HG02759 (cell line): Measurements from ENCODE around the gene SZT2.
A peak's percentile ranks its signal among the peaks of the same experiment; 100 is the strongest.
"Not testable (repeated sequence)": the region's sequence is repeated elsewhere in the genome, so short reads cannot be mapped to it uniquely, and the experiment has no call there.

Experiments used
- ATAC-seq: cut with Tn5 transposase; IDR thresholded peaks from one replicate; pipeline ENCODE4 v1.9.1; 2021; ENCODE audit warnings: mild to moderate bottlenecking, moderate library complexity; ENCODE audit not compliant: unreplicated experiment

The SZT2 gene

DNA sequence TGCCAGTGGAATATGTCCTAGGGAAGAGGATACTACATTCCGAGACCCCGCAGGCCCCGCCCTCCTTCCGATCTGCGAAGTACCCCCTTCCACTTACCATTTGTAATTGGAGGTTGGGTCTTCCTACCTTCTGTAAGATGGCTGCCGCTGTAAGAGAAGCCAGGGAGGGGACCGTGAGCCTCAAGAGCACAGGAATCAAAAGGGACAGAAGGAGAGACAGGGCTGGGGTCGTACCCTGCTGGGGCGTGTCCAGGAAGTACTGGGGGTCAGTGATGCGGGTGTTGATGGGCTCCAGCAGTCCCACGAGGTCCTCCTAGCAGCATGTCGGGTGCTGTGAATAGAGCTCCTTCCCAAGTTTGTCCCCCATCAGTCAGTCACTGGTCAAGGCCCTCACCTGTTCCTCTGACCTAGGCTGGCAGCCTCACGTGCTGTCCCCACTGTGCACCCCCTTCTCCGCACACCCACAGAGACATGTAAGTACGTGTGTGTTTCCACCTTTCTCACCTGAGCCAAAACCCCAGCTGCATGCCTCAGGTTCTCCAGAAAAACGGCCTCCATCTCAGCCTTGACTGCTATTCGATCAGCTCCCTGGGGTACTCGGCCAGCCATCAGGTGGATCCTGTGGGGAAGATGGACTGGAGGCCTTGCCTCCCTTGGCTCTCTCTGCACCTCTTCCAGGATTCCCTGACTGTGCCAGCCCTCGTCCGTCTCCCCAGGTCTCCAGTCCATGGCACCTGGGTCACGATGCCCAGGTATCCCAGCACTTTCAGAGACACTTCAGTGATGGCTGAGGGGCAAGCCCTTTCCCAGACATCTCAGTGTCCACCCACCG is 62.2 kb downstream of the SZT2 start:
- ATAC-seq: no peak

- ATAC-seq: no peak
Measured at GRCh38 chr1:43452789-43453441, 63.2 kb downstream of the SZT2 start.

DNA sequence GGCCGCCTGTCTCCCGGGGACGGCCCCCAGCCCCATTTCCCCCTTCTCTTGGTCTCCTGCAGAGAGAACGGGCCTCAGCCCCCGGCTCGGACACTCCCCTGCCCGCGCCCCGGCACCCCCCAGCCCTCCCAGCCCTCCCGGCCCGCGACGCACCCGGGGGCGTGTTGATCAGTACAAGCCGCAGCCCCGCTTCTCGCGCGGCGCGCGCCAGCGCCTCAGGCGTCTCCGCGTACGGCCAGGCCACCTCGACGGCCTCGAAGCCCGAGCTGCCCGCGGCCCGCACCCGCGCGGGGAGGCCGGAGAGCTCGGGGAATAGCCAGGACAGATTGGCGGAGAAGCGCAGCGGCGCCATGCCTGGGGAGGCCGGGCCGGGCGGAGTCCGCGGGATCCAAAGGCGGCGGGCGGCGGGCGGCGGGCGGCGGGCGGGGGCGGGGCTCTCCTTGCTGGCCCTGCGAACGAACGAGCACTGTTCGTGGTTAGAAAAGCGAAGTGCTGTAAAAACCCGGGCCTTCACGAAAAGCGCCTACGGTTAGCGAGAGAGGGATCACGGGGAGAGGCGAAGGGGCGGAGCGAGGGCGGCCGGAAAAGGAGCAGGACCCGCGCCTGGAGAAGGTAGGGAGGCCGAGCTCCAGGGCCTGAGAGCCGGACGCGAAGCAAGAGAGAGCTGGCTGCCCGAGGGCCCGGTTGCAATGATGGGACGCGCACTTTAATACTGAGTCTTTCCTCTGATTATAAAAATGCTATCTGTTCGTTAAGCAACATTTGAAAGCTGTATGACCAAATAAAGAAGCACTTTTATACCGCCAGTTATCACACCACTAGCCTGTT is 64.0 kb downstream of the SZT2 start, which contains the start of gene HYI:
Gene HYI (minus strand): TSS at position 490 of the 828 bp plus-strand sequence. CDS start 138 bp downstream, at position 352.
- ATAC-seq: no peak

- ATAC-seq: peak; percentile 77
Measured at GRCh38 chr1:43454270-43455011, 64.7 kb downstream of the SZT2 start.

GRCh38 chr1:43455213-43455889 is 65.7 kb downstream of the SZT2 start:
- no peak for ATAC-seq

- ATAC-seq: not testable (repeated sequence)
Measured at GRCh38 chr1:43458379-43458778, 68.7 kb downstream of the SZT2 start.

- no peak for ATAC-seq
Measured at GRCh38 chr1:43460988-43461693, 71.4 kb downstream of the SZT2 start.

DNA sequence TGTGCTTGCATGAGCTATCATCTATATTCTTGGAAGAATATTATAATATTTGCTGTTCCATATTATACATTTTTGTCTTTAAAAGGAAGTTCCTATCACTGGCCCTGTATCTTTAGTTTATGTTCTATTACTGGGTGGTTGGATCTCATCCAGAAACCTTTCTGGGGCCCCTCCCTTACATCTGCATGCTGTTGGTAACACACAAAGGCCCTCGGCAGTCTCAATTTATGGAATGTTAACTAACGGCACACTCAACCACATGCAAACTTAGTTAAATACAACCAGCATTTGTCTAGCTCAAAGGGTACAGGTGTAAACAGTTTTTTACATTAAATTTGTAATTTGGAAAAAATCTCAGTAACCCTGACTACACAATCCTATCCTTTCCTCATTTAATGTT is 73.8 kb downstream of the SZT2 start:
- ATAC-seq: no peak

DNA sequence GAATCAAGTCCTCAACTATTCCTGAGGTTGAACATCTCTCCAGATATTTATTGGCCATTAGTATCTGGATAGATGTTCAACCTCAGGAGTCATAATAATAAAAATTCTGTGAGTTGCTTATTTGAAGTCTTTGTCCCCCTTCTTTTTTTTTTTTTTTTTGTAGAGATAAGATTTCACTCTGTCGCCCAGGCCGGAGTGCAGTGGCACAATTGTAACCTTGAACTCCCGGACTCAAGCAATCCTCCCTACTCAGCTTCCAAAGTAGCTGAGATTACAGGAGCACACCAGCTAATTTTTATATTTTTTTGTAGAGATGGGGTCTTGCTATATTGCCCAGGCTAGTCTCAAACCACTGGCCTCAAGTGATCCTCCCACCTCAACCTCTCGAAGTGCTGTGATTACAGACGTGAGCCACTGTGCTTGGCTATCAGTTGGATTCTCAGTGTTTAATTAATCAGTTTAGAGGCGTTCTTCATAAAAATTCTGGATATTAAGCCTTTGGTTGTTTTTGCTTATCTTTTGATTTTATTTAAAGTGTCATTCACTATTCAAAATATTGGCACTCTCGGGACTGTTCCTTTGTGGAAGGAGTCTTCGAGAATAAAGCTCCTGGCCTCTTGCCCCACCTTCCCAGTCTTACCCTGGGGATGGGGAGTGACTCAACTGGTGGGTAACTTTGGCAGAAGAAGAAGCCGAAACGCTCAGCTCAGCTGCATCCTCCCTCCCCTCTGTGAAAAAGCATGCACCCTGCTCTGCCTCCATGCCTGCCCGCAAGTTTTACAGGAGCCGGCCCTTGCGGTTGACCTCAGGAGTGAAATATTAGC is 75.2 kb downstream of the SZT2 start:
- no peak for ATAC-seq

DNA sequence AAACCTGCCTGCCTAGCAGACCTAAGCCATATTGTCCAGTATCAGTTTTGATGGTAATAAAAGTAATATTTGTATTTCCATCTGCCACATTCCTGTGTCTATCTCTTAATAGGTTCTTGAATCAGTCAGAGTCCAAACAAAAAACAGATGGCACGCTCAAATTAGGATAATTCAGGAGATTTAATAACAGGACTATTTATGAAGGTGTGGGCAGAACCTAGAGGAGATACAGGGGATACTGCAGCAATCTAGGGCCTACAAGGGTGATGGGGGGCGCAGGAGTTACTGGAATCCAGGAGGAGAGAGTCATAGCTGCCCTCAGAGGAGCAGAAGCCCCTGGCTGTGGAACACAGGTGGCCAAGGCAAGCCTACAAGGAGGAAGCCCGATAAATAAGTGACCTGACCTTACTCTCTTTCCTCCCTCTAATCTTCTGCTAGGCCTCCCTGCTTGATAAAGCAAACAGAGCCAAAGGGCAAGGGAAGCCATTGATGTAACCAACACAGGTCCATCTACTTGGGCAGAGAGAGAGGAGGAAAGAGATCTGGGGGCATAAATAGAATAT is 75.9 kb downstream of the SZT2 start:
- ATAC-seq: no peak

GRCh38 chr1:43466403-43466802 is 76.7 kb downstream of the SZT2 start:
- no peak for ATAC-seq

GRCh38 chr1:43468414-43468813 is 78.7 kb downstream of the SZT2 start:
- ATAC-seq: no peak

- no peak for ATAC-seq
Measured at GRCh38 chr1:43469932-43470331, 80.2 kb downstream of the SZT2 start.

DNA sequence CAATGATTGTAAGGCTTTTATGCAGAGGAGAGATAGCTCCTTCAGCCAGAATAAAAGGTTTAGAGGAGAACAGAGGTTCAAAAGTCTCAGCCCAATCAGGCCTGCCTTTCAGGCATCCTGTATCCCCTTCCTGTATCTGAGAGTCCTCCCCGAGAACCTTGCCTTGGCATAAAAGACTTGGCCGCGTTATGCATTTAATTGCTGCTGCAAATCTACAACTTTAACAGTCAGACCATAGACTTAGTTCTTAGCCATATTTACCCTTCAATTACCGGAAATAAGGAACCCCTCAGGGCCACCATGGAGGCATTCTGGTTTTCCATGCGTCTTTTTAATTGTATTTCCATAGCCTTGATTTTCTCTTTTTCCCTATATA is 82.4 kb downstream of the SZT2 start:
- no peak for ATAC-seq

GRCh38 chr1:43472463-43473151 is 82.9 kb downstream of the SZT2 start:
- ATAC-seq: not testable (repeated sequence)

- no peak for ATAC-seq
Measured at GRCh38 chr1:43473463-43473862, 83.8 kb downstream of the SZT2 start.

GRCh38 chr1:43475611-43476401 is 86.1 kb downstream of the SZT2 start:
- not testable (repeated sequence) for ATAC-seq
